GM18502 (cell line): ENCODE measurements around the gene USP30.

Source experiments
- ATAC-seq: cut with Tn5 transposase; IDR thresholded peaks from one replicate; pipeline ENCODE4 v1.9.1; 2021; ENCODE audit warnings: mild to moderate bottlenecking; ENCODE audit not compliant: unreplicated experiment, poor library complexity

USP30 gene

GRCh38 chr12:109124878-109125648, 72.7 kb downstream of the USP30 start:
- no peak for ATAC-seq

GRCh38 chr12:109125791-109126190, 73.4 kb downstream of the USP30 start:
- no peak for ATAC-seq

GRCh38 chr12:109126784-109127183, 74.4 kb downstream of the USP30 start:
- ATAC-seq, result no peak

GRCh38 chr12:109127533-109128242, 75.3 kb downstream of the USP30 start:
- ATAC-seq, result no peak

GRCh38 chr12:109130297-109131153, 78.1 kb downstream of the USP30 start:
- ATAC-seq, result no peak

- no peak for ATAC-seq
These were observed 79.0 kb downstream of the USP30 start for GRCh38 chr12:109131154-109132050.

- no peak for ATAC-seq
These were observed 82.0 kb downstream of the USP30 start for GRCh38 chr12:109134186-109134917.

- ATAC-seq, result no peak
These were observed 84.7 kb downstream of the USP30 start for GRCh38 chr12:109137055-109137454.
